NCI-H2196 treated with DMSO at 0.1 percent for 48 hours (cell line): ENCODE results near the gene ZNF229.
"Not testable (repeated sequence)": the region's sequence is repeated elsewhere in the genome, so short reads cannot be mapped to it uniquely, and the experiment has no call there.

ENCODE experiments used
- DNase-seq: peaks from one replicate; lab custom pipeline; 2025; ENCODE audit not compliant: unreplicated experiment; lab: John Stamatoyannopoulos, UW

Gene ZNF229

GRCh38 chr19:44447916-44448674 lies at the start of gene ZNF229:
Gene ZNF229, minus strand, starts transcription at chr19:44448472. Its CDS starts 5,625 bp downstream, at chr19:44442847.
- DNase-seq, result peak; percentile 77

- no peak for DNase-seq
Observed at GRCh38 chr19:44496711-44497110, 48.4 kb upstream of the ZNF229 start.

GRCh38 chr19:44476559-44477408 lies 28.5 kb upstream of the ZNF229 start:
- no peak for DNase-seq

GRCh38 chr19:44468730-44469129 lies 20.5 kb upstream of the ZNF229 start:
- DNase-seq, result not testable (repeated sequence)

- DNase-seq, result not testable (repeated sequence)
Observed at GRCh38 chr19:44462600-44463286, 14.5 kb upstream of the ZNF229 start.

- DNase-seq, result not testable (repeated sequence)
Observed at GRCh38 chr19:44456016-44456415, 7.7 kb upstream of the ZNF229 start.

- DNase-seq, result no peak
Observed at GRCh38 chr19:44455100-44455499, 6.8 kb upstream of the ZNF229 start.

- DNase-seq, result no peak
Observed at GRCh38 chr19:44452367-44452766, 4.1 kb upstream of the ZNF229 start.

GRCh38 chr19:44451687-44452086 lies 3.4 kb upstream of the ZNF229 start:
- no peak for DNase-seq

GRCh38 chr19:44438441-44438840 lies 9.8 kb downstream of the ZNF229 start:
- no peak for DNase-seq

- no peak for DNase-seq
Observed at GRCh38 chr19:44435441-44435840, 12.8 kb downstream of the ZNF229 start.

GRCh38 chr19:44430956-44431355 lies 17.3 kb downstream of the ZNF229 start:
- DNase-seq, result no peak

GRCh38 chr19:44415553-44415952 lies 32.7 kb downstream of the ZNF229 start:
- DNase-seq, result not testable (repeated sequence)

- no peak for DNase-seq
Observed at GRCh38 chr19:44401139-44402115, 46.8 kb downstream of the ZNF229 start, which contains the start of gene ZNF285. Gene ZNF285, minus strand, starts transcription at chr19:44401608. Its CDS starts 4,395 bp downstream, at chr19:44397213.

GRCh38 chr19:44389268-44389667 lies 59.0 kb downstream of the ZNF229 start:
- DNase-seq, result not testable (repeated sequence)
